Measurements from ENCODE around the gene NELL2.

NELL2 gene

DNA sequence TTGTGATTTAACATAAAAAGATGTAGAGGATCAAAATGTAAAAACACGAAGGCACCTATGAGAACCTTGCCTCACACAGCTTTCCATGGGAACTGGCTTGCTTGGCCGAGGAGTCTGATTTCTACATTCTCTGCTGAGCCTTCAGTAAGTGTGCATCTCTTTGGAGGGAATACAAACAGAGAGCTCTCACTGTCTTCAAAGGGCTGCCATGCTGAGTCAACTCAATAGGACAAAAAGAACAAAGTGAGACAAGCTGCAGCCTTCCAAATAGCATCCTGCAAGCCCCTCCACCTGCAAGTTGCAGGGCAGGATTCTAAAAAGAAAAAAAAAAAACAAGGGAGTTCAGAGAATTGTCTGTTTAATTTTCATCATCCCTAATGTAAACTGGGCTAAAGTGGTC is 411.9 kb downstream of the NELL2 start:
- DNase-seq (ENCODE audit: low spot score): no peak

DNA sequence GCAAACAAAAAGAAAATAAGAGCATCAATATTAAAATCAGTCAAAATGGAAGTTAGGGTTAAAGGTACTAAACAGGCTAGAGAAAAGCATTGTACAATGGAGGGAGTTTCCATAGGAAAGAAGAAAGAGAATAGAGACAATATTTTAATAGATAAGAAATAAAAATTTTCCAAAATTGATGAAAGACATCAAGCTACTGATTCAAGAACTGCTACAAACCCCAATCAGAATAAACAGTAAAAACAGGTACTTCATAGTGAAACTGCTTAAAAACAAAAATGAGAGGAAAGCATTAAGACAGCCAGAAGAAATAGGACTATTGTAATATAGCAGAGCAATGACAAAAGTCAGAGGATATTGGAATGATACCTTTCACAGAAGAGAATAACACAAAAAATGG is 413.4 kb downstream of the NELL2 start:
- no peak for DNase-seq (ENCODE audit: low spot score)

DNA sequence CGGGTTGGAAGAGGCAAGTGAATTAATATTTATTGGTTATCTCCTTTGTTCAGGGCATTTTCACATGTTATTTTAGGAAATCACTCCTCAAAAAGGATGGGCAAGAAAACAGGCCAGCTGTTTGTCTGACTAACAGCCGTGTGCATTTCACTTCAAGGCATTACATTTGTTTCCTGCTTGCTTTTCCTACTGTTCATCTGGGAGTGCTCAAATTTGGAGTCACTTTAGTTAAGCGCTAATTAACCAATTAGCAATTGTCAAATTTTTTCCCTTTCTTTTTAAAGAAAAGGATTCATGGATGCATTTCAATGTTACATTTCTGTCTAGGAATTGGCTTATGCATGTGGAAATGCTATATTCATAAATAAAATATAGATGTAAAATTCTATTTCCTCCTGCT is 415.9 kb downstream of the NELL2 start:
- no peak for DNase-seq (ENCODE audit: low spot score)

DNA sequence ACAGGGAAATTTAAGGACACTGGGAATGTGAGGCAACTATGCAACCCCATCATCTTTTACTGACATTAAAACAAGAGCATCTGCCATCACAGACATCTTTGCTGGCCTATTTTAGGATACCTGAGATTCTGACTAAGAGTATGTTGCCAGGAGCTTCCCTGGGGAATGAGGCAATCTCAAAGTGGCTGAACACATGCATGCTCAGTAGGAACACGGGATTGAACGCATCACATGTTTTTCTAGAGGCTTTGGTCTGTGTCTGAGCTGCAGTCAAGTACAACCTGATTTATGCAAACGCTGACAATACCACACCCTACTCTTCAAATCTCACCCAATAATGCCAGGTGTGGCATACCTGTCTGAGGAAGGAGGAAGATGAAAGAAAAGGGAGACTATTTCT is 416.5 kb downstream of the NELL2 start:
- no peak for DNase-seq (ENCODE audit: low spot score)
